H9 (cell line): ENCODE data around the gene LIMK2. TPM values are rescaled to one million over a fixed set of nuclear protein-coding genes. Genes with fewer than 3 reads are reported as not detected.

Source experiments
- DNase-seq: peaks from one replicate; pipeline ENCODE4 v3.0.0-alpha.2; 2017
- H2AFZ ChIP-seq: one replicate; pipeline ENCODE4 v1.6.1; 2013; ENCODE audit warnings: mild to moderate bottlenecking, low read length, control low read depth, moderate library complexity
- H2AK5ac ChIP-seq: 2 replicates; pipeline ENCODE4 v1.6.1; 2013; ENCODE audit warnings: low read length, control low read depth, mixed read lengths; ENCODE audit not compliant: insufficient read length
- H2BK120ac ChIP-seq: one replicate; pipeline ENCODE4 v1.6.1; 2013; ENCODE audit warnings: low read depth, mild to moderate bottlenecking, low read length, control low read depth, inconsistent platforms; ENCODE audit not compliant: poor library complexity, severe bottlenecking
- H2BK12ac ChIP-seq: 2 replicates; pipeline ENCODE4 v1.6.1; 2013; ENCODE audit warnings: low read length, control low read depth, mixed read lengths, low read depth; ENCODE audit not compliant: insufficient read length
- H2BK15ac ChIP-seq: 2 replicates; pipeline ENCODE4 v1.6.1; 2013; ENCODE audit warnings: low read depth, low read length, control low read depth
- H2BK20ac ChIP-seq: one replicate; pipeline ENCODE4 v1.6.1; 2013; ENCODE audit warnings: low read depth, mild to moderate bottlenecking, low read length, control low read depth, inconsistent platforms; ENCODE audit not compliant: poor library complexity, severe bottlenecking
- H2BK5ac ChIP-seq: 2 replicates; pipeline ENCODE4 v1.6.1; 2013; ENCODE audit warnings: low read length, control low read depth, mixed read lengths; ENCODE audit not compliant: insufficient read length
- H3K14ac ChIP-seq: 2 replicates; pipeline ENCODE4 v1.6.1; 2013; ENCODE audit warnings: low read length, control low read depth; ENCODE audit not compliant: insufficient read depth
- H3K18ac ChIP-seq: 2 replicates; pipeline ENCODE4 v1.6.1; 2013; ENCODE audit warnings: low read depth, mild to moderate bottlenecking, mixed read lengths, low read length, control low read depth; ENCODE audit not compliant: insufficient read length
- H3K23ac ChIP-seq: 2 replicates; pipeline ENCODE4 v1.6.1; 2013; ENCODE audit warnings: low read length, control low read depth, mixed read lengths, low read depth; ENCODE audit not compliant: insufficient read length
- H3K23me2 ChIP-seq: 2 replicates; pipeline ENCODE4 v1.6.1; 2013; ENCODE audit warnings: low read depth, mild to moderate bottlenecking, mixed read lengths, low read length, control low read depth; ENCODE audit not compliant: insufficient read length, poor library complexity, severe bottlenecking
- H3K27ac ChIP-seq: 2 replicates; pipeline ENCODE4 v1.5.1; 2013; ENCODE audit warnings: low read length, control low read depth, mixed read lengths, low read depth; ENCODE audit not compliant: insufficient read length
- H3K27me3 ChIP-seq: 2 replicates; pipeline ENCODE4 v1.6.1; 2013; ENCODE audit warnings: low read length, control low read depth, inconsistent platforms; ENCODE audit not compliant: insufficient read depth
- H3K4ac ChIP-seq: 2 replicates; pipeline ENCODE4 v1.6.1; 2013; ENCODE audit warnings: low read depth, mild to moderate bottlenecking, control low read depth, inconsistent platforms, low read length, moderate library complexity
- H3K4me1 ChIP-seq: 2 replicates; pipeline ENCODE4 v1.6.1; 2013; ENCODE audit warnings: low read length, control low read depth, inconsistent platforms; ENCODE audit not compliant: insufficient read depth
- H3K4me2 ChIP-seq: 2 replicates; pipeline ENCODE4 v1.6.1; 2013; ENCODE audit warnings: low read length, control low read depth, mixed read lengths; ENCODE audit not compliant: insufficient read length, insufficient read depth
- H3K56ac ChIP-seq: 2 replicates; pipeline ENCODE4 v1.6.1; 2013; ENCODE audit warnings: low read depth, mild to moderate bottlenecking, mixed read lengths, low read length, control low read depth; ENCODE audit not compliant: insufficient read length
- H3K79me1 ChIP-seq: 2 replicates; pipeline ENCODE4 v1.6.1; 2013; ENCODE audit warnings: low read depth, mild to moderate bottlenecking, moderate library complexity, low read length, control low read depth, inconsistent platforms; ENCODE audit not compliant: insufficient read depth, poor library complexity, severe bottlenecking
- H3K79me2 ChIP-seq: 2 replicates; pipeline ENCODE4 v1.6.1; 2013; ENCODE audit warnings: low read length, control low read depth, inconsistent platforms; ENCODE audit not compliant: insufficient read depth
- H3K9ac ChIP-seq: 2 replicates; pipeline ENCODE4 v1.6.1; 2013; ENCODE audit warnings: low read length, control low read depth, mixed read lengths; ENCODE audit not compliant: insufficient read length; ENCODE audit errors: extremely low read depth
- H3K9me3 ChIP-seq: one replicate; pipeline ENCODE4 v1.6.1; 2013; ENCODE audit warnings: low read depth, low read length, inconsistent platforms; ENCODE audit not compliant: control insufficient read depth
- H3T11ph ChIP-seq: one replicate; pipeline ENCODE4 v1.6.1; 2013; ENCODE audit warnings: mild to moderate bottlenecking, low read length, control low read depth, inconsistent platforms
- H4K20me1 ChIP-seq: one replicate; pipeline ENCODE4 v1.6.1; 2013; ENCODE audit not compliant: control insufficient read depth, insufficient read length, insufficient read depth
- H4K5ac ChIP-seq: 2 replicates; pipeline ENCODE4 v1.6.1; 2013; ENCODE audit warnings: low read depth, mild to moderate bottlenecking, mixed read lengths, low read length, control low read depth; ENCODE audit not compliant: insufficient read length
- H4K8ac ChIP-seq: replicated peaks from 2 replicates; pipeline ENCODE4 v1.6.1; 2013; ENCODE audit warnings: low read length, control low read depth, mixed read lengths, low read depth; ENCODE audit not compliant: insufficient read length
- H4K91ac ChIP-seq: 2 replicates; pipeline ENCODE4 v1.6.1; 2013; ENCODE audit warnings: low read depth, mild to moderate bottlenecking, moderate library complexity, mixed read lengths, low read length, control low read depth; ENCODE audit not compliant: insufficient read length
- H3K27ac Mint-ChIP-seq, 3 experiments: 2 replicates in 2 of 3; 3 replicates in 1 of 3; pipeline ENCODE4 v1.8.0; 2020 to 2021; ENCODE audit warnings: mixed read lengths in 3 of 3, mild to moderate bottlenecking in 1 of 3, moderate library complexity in 1 of 3
- H3K27me3 Mint-ChIP-seq: 2 replicates; pipeline ENCODE4 v1.8.0; 2021; ENCODE audit warnings: low read depth, mild to moderate bottlenecking, moderate library complexity, mixed read lengths
- H3K36me3 Mint-ChIP-seq, 3 experiments: 2 replicates in 2 of 3; 3 replicates in 1 of 3; pipeline ENCODE4 v1.8.0; 2020 to 2021; ENCODE audit warnings: low read depth in 3 of 3, mixed read lengths in 3 of 3; ENCODE audit not compliant: insufficient read depth in 1 of 3
- H3K4me1 Mint-ChIP-seq, 2 experiments: 2 replicates each; pipeline ENCODE4 v1.8.0; 2020; ENCODE audit warnings: mixed read lengths in 2 of 2
- H3K4me3 Mint-ChIP-seq, 2 experiments: 2 replicates in 1 of 2; 3 replicates in 1 of 2; pipeline ENCODE4 v1.8.0; 2020 to 2021; ENCODE audit warnings: mild to moderate bottlenecking in 2 of 2, mixed read lengths in 2 of 2, moderate library complexity in 1 of 2
- H3K9me3 Mint-ChIP-seq, 2 experiments: 2 replicates in 1 of 2; 3 replicates in 1 of 2; pipeline ENCODE4 v1.8.0; 2020; ENCODE audit warnings: mild to moderate bottlenecking in 2 of 2, mixed read lengths in 2 of 2, moderate library complexity in 1 of 2
- WGBS: extraction: QIAGEN DNeasy Blood & Tissue Kit; methylation state at CpG from one replicate; pipeline ENCODE4 v1.1.7; 2013; ENCODE audit warnings: missing lambda C conversion rate, low lambda C conversion rate, mixed read lengths; ENCODE audit not compliant: insufficient read length; ENCODE audit errors: extremely low coverage; 5-methylcytosine and 5-hydroxymethylcytosine counted together
- total RNA-seq: library from RNA; stranded (reverse); gene quantifications from 2 replicates; pipeline ENCODE4 v1.2.1, GENCODE V29; 2021
- TF ChIP-seq, protein P1 (sequence below): fragments of 200-600 bp; sonication (generic); conservative IDR thresholded peaks from 3 replicates; pipeline ENCODE4 v1.8.0; 2021; ENCODE audit warnings: antibody characterized with exemption, mild to moderate bottlenecking

The LIMK2 gene
- total RNA-seq, 1 experiment from 2014 or later, result 51.3 TPM

DNA sequence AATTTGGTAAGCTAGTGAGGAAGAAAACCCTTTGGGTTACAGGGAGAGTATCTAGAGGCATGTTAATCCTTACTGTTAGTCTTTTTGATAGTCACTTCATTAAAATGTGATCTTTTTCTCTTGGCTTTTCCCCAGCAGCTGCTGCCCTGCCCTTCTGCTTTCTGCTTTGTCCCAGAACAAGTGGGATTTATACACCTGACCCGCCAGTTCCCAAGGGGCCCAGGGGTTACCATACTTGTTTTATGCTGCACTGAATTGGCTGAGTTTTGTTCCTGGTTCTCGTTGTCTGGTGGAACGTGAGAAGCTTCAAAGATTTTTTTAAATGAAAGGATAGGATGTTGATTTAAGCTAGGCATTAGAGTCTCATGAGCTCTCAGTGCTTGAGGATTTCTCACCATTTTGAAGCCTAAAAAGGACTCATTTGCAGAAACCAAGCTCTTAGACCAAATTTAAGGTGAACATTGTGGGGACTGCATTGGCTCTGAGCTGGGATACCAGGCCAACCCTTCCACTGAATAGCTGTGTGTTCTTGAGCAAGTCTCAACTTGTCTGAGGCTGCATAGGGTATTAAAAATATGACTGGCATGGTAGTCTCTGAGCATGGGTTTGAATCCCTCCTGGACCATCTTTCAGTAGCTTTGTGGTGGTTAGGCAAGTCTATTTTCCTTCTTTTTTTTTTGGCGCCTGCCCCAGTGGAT lies 6.6 kb downstream of the LIMK2 start:
- H3K27ac Mint-ChIP-seq, result peak overlapping the region in 2 of 3 experiments; percentile 80 to 92; a peak in 4 of 7 replicates
- no peak overlapping the region for H2BK120ac ChIP-seq
- no peak overlapping the region for H3K27ac ChIP-seq
- no peaks in the 10 kb centered on the region for H3K23me2 ChIP-seq
- no peaks in the 10 kb centered on the region for H3K27me3 ChIP-seq
- WGBS, result no CpG with 5 or more reads among the region's 4 CpGs
- H3T11ph ChIP-seq, result no peak overlapping the region
- DNase-seq, result no peak
- peaks cover 6% of the 10 kb centered on the region for H3K79me1 ChIP-seq
- no peak overlapping the region for H4K5ac ChIP-seq
- no peaks in the 10 kb centered on the region for H3K9me3 ChIP-seq
- H2BK5ac ChIP-seq, result no peak overlapping the region
- no peak overlapping the region for H3K18ac ChIP-seq
- H3K27me3 Mint-ChIP-seq, result no peaks in the 10 kb centered on the region
- no peak overlapping the region for H4K91ac ChIP-seq
- no peak overlapping the region for H2AFZ ChIP-seq
- no peaks in the 10 kb centered on the region for H4K20me1 ChIP-seq
- no peak overlapping the region for H3K14ac ChIP-seq
- H3K4me1 ChIP-seq, result no peaks in the 10 kb centered on the region
- no peak overlapping the region for H2AK5ac ChIP-seq
- H3K4me2 ChIP-seq, result no peak overlapping the region
- no peaks in the 10 kb centered on the region for H3K9me3 Mint-ChIP-seq
- peaks cover 0 to 10% (median 8%) of the 10 kb centered on the region in 3 experiments; a peak in 3 of 7 replicates for H3K36me3 Mint-ChIP-seq
- H3K56ac ChIP-seq, result no peak overlapping the region
- peaks cover 18% of the 10 kb centered on the region in 2 experiments; a peak in 3 of 4 replicates for H3K4me1 Mint-ChIP-seq
- H2BK15ac ChIP-seq, result no peak overlapping the region
- no peak overlapping the region for H4K8ac ChIP-seq
- no peak overlapping the region for H3K4me3 Mint-ChIP-seq
- H2BK12ac ChIP-seq, result no peak overlapping the region
- H2BK20ac ChIP-seq, result no peak overlapping the region
- H3K9ac ChIP-seq, result no peak overlapping the region
- H3K79me2 ChIP-seq, result peaks cover 8% of the 10 kb centered on the region; the same call in 1 of the 2 replicates
- TF ChIP-seq, protein P1, sequence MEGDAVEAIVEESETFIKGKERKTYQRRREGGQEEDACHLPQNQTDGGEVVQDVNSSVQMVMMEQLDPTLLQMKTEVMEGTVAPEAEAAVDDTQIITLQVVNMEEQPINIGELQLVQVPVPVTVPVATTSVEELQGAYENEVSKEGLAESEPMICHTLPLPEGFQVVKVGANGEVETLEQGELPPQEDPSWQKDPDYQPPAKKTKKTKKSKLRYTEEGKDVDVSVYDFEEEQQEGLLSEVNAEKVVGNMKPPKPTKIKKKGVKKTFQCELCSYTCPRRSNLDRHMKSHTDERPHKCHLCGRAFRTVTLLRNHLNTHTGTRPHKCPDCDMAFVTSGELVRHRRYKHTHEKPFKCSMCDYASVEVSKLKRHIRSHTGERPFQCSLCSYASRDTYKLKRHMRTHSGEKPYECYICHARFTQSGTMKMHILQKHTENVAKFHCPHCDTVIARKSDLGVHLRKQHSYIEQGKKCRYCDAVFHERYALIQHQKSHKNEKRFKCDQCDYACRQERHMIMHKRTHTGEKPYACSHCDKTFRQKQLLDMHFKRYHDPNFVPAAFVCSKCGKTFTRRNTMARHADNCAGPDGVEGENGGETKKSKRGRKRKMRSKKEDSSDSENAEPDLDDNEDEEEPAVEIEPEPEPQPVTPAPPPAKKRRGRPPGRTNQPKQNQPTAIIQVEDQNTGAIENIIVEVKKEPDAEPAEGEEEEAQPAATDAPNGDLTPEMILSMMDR, result no peak
- H3K23ac ChIP-seq, result no peak overlapping the region
- H3K4ac ChIP-seq, result no peak overlapping the region
